Fibroblast of skin of right biceps (primary cell): Measurements from ENCODE around the gene MAN1C1.

Experiments
- DNase-seq: peaks from one replicate; pipeline ENCODE4 v3.0.0-alpha.2; 2013

The MAN1C1 gene

DNA sequence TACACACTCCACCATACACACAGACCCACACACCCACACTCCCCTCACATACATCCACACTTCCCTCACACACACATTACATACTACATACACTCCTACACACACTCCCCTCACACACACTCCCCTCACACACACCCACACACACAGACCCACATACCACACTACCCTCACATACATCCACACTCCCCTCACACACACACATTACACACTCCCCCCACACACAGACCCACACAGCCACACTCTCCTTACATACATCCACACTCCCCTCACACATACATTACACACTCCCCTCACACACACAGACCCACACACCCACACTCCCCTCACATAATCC lies 150.8 kb downstream of the MAN1C1 start:
- no peak for DNase-seq

DNA sequence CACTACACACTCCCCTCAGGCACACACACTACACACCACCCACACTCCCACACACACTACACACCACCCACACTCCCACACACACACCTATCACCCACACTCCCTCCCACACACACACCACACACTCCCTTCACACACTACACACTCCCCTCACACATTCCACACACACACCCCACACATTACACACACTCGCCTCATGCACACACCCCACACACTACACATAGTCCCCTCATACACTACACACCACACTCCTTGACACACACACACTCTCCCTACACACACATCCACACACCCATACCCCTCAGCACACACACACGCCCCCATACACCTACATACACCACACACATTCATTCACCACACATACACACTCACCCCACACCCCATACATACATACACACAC lies 152.4 kb downstream of the MAN1C1 start:
- DNase-seq, result no peak

DNA sequence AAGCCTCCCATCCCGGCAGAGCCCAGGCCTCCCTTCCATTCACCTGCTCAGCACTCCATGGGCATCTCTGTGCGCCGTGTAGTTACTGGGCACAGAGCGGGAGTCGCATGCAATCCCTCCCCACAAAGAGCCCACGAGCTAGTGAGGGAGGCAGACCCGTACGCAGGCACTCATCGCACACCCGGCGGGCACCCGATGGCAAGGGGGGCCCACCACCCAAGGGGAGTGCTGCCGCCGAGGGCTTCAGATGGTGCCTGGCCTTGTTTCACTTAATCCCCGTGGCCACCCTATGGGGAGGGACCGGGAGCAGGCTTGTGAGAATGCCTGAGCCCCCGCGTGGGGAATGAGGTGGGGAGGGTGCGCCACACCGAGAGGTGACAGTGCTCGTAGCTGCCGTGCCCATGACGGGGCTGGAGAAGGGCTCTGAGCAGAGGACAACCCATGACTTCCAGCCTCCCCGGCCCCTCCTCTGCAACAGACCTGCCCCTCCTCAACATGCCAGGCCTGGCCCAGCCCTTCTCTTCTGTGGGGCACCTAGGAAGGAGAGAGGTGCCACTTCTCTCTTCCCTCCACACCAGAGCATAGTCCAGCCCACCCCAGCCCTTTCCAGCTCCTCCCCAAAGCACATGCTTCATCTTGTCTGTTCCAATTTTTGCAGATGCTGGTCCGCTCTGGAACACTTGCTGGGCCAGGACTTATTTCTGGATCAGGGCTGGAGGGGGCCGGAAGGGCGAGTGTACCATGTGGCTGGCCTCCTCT lies 153.2 kb downstream of the MAN1C1 start:
- no peak for DNase-seq

DNA sequence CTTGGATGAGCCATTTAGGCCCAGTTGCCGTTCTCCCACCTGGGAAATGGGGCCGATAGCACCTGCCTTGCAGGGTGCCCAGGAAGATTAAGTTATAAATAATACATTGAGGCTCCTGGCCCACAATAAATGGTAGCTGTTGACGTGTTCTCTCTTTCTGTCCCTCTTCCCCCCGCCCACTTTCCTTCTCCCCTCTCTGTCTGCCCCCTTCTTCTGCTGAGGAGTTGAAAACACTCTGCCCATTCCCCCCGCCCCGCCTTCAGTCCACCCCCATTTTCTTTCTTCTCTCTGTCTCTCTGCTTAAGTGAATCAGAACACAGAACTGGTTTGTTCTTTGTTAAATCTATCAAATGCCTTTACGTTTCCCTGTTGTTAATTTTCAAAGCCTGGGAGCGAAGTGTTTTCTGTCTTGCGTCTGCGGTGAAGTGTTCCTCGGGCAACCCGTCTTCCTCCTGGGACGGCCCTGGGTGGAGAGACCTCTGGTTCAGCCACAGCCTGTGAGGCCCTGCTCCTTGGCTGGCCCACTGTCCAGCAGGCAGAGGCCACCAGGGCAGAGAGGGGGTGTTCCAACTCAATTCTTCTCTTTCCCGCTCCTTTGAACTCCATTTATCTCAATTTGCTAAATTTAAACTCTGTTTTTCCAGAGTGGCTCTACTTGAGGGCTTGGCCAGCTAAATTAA lies 154.1 kb downstream of the MAN1C1 start:
- DNase-seq, result no peak

DNA sequence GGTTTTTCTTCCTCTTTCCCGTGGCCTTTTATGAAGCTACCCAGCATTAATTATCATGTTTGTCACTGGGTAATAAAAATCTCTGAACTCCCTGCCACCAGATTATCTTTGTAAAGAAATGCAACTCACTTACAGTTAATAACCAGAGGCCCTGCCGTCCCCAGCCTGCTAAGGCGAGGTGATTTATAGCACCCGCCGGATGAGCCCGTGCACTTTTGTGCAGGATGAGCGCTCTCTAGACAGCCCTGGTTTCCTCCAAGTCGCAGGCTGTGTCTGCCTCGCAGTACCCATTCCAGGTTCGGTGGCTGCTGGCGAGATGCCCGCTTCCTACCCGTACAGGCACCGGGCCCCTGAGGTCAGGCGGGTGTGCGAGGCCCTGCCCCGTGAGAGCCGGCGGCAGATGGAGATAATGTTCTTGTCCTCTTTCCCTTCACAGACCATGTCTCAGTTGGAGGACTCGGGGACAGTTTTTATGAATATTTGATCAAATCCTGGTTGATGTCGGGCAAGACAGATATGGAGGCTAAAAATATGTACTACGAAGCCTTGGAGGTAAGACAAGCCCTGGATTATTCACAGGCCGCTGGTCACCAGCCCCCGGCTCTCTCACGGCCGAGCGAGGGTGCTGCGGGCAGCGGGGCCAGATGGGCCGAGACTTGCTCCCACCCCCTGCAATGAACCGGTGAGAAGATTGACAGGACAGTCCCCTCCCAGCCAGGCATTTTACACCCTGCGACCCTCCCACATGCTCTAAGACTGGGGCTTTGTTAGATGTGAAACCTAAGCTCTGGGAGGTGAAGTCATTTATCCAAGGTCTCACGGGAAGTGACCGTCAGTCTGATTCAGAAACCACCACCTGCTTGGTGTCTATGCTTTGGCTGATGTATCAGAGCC lies 154.9 kb downstream of the MAN1C1 start:
- DNase-seq, result peak; percentile 13

DNA sequence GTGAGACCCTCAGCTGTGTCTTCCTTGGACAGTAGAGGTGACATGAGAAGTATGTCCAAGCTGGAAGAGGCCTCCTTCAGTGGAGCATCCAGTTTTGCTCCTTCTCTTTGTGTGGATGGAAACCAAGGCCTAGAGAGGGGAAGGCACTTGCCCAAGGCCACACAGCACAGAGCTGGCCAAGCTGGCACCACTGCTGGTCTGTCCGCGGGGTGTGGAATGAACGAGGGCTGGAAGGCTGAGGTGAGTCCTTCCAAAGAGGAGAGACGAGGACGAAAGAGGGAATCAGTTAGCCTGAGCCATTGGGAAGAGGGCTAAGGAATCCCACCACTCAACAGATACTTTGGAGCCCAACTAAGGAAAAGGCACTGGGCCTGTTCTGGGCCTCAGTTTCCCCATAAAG lies 155.6 kb downstream of the MAN1C1 start:
- DNase-seq, result no peak

DNA sequence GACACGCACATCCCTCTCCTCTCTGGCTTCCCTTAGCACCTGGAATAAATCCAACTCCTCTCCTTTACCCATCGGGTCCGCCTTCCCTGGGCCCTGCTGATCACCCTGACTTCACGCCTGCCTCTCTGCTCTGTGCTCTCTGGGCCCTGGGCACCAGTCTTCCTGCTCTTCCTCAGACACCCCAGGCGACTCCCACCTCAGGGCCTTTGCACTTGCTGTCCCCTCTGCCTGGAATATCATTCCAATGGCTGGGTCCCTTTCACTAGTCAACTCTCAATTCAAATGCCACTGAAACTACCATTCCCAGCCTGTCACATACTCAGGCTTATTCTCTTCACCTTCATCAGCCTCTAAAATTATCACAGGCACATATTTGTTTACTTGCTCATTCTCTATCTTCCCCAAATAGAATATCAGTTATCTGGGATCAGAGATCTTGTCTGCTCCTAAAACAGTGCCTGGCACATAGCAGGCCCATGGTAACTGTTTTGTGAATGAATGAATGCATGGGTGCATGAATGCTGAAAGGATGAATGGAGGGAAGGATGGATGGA lies 156.2 kb downstream of the MAN1C1 start:
- no peak for DNase-seq

DNA sequence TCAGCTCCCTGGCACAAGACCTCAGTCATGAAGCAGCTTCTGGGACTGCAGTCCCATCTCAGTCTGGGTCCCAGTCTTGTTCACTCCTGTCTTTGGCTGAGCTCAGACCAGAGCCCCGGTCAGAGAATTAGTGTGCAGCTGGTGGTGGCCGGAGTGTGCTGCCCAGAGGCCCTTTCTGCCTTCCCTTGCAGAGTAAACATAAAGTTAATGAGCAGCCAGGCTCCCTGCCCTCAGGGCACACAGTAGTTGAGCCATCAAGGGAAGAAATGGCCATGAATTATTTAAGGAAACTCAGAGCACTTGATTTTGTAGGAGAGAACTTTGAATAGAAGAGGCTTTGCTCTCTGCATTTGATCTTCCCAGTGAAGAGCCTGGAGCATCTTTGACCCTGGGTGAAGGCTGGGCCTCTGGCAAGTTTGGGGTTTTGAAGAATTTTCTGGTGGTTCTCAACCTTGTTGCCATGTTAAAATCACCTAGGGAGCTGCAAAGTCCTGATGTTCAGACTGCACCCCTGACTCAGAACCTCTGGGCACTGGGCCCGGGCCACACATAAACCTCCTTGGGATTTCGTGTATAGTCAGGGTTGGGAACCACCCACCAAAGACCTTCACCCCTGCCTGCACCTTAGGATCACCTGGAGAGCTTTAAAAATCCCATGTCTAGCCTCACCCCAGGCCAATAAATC lies 157.0 kb downstream of the MAN1C1 start:
- no peak for DNase-seq

DNA sequence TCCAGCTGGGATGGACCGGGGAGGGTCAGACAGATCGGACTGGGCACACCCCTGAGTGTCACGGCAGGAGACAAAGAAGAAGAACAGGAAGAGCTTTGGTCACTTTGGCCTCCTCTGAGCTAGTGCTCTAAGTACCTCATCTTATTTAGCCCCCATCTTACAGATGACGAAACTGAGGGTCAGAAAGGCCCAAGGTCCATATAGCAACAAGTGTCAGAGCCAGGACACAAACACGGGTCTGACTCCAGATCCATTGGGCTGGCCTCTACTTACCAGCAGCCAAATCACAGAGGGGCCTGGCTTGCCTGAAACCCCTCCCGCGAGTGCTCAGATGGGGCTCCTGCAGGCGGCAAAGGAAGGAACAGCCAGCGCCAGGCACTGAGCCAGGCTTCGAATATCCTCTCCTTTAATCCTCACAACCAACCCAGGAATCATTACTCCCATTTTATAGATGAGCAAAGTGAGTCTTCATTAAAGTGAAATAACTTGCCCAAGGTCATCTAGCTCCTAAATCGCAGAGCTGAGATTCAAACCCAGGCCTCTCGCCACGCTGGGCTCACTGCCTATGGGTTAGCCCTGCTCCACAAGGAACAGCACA lies 157.7 kb downstream of the MAN1C1 start:
- no peak for DNase-seq

DNA sequence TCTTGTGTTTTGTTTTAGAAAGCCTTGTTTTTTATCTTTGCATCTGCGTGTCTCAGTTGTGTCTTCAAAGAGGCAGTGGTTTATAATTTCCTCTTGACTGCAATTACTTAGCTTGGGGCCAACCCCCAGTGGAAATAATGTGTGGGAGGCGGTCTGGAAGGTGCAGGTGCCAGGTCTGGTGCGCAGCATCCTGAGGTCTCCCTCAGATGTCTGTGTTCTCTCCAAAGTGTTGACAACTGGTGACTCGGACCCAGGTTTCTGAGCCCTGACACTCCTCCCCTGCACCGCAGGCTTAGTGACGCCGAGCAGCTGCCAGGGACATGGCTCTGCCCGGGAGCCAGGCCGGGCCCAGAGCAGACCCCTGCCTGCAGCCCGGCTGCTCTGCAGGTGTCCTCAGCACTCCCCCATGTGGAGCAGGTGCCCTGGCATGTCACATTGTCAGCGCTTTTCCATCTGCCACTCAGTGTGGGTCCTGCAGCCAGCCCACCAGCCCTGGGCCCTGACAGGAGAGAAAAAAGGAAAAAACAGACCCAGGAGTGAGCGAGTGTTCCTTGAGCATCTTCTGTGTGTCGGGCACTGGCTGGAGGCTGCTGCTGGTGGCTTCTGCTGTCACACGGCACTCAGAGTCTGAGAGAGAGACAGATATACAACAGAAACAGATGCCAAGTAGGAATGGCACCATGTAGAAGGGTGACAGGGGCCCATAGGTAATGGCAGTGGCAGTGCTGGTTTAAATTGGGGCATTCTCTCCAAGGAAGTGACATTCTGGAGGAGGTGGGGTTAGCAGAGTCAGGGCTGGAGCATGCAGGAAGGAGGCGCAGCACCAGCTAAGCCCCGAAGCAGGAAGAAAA lies 158.6 kb downstream of the MAN1C1 start:
- no peak for DNase-seq

DNA sequence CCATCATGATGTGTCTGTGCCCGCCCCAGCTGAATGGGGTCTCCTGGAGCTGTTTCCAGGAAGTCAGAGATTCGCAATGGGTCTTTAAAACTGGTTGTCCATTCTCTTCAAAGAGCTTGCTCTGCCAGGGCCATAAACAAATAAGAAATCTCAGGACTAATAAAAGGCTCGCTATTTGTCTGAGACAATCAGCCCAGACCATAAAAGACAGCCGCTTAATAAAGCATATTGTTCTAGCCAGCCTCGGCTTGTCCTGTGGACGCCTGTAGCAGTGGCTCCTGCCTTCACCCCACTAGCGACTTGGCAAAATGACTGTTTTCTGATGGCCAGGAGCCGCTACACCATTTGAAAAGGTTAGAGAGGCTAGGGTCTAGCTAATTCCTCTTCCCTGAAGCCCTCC lies 162.8 kb downstream of the MAN1C1 start:
- DNase-seq, result no peak

DNA sequence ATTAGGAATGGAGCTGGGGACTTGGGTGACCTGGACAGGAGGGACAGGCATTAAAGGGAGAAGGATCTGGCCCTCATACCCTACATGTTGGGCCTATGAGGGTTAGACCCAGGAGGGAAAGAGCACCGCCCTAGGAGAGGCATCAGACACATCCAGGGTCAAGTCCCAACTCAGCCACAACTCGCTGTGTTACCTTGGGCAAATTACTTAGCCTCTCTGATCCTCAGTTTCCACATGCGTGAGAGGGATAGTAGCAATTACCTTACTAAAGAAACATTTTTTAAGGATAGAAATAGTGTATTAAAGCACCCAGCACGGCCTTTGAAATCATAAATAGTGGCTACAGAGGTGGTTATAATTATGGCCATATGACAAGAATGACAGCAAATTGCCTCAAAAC lies 163.3 kb downstream of the MAN1C1 start:
- DNase-seq, result no peak

DNA sequence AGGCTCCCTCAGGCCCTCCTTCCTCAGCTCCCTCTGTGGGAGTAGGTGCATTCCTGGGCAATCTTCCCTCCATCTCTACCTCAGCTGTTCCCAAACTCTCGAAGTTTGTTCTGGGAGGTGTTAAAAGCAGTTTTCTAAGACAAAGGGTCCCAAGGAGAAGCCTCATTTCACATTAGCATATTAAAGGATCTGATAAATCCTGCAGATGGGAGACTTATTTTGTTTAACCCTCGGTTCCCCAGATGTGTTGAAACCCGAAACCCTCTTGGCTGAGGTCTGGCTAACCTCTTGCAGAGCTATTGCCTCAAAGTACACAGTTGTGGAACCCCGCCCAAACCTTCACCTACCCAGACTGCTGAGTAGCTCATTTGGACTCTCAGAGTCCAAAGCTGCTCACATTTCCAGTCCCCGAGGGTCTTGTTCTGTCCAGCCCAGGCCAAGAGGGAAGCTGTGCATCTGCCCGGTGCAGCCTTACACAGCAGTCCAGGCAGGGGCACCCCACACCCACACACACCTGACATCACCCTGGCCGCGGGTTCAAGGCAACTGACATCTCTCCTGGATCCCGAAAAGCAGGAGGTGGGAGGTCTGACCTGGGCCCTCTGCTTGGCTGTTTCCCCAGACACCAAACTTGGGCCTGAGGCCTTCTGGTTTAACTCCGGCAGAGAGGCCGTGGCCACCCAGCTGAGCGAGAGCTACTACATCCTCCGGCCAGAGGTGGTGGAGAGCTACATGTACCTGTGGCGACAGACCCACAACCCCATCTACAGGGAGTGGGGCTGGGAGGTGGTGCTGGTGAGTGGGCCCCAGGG lies 163.9 kb downstream of the MAN1C1 start:
- DNase-seq, result no peak

DNA sequence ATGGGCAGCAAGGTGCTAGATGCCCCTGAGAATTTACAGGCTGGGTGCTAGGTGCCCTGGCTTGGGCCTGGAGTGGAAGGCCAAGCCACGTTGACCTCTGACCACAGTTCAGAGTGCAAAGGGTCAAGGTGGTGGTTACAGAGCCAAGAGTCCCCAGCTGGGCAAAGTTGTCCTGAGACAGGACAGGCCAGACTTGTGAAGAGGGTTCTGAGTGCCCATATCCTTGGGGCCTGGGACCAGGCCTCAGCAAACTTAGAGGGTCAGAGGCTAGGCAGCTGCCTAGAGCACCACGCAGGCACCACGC lies 164.5 kb downstream of the MAN1C1 start:
- DNase-seq, result no peak

DNA sequence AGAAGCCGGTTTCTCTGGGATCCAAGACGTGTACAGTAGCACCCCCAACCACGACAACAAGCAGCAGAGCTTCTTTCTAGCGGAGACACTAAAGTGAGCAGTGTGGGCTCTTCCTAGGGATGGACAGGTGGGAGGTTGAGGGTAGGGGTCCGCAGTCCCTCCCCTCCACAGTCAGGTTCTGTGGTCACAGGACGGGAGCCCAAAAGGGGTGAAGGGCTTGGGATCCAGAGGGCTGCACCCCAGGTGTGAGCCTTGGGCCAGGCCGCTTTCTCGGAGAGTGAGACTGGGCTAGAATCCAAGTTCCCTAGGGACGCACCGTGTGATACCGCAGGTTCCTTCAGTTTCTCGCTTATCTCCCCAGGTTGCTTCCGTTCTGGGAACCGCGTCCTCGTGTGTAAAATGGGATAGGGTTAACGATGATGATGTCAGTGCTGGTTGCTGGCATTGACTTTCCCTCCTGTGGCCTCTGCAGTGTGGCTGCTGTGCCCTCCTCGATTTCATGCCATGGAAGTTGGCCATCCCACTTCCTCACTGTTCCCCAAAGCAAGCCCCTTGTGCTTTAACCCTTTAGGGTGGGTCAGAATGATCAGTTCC lies 166.1 kb downstream of the MAN1C1 start:
- DNase-seq, result no peak

DNA sequence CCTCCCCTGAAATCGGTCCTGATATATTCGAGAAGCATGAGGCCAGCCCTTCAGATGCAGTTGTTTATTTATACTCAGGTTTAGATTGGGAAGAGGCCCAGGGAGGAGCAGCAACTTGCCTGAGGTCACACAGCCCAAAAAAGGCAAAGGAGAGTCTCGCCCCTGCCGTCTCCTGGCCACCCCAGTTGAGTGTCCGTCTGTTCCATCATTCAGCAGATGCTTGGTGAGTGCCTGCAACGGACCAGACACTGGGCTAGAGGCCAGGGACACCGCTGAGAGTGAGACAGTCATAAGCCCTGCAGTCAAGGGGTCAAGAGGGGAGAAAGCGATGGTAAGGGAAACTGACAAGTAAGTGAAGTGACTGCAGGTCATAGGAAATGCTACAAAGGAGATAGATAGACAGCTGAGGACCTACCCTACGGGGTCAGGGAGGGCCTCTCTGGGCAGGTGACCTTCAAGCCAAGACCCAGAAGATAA lies 168.0 kb downstream of the MAN1C1 start:
- no peak for DNase-seq

DNA sequence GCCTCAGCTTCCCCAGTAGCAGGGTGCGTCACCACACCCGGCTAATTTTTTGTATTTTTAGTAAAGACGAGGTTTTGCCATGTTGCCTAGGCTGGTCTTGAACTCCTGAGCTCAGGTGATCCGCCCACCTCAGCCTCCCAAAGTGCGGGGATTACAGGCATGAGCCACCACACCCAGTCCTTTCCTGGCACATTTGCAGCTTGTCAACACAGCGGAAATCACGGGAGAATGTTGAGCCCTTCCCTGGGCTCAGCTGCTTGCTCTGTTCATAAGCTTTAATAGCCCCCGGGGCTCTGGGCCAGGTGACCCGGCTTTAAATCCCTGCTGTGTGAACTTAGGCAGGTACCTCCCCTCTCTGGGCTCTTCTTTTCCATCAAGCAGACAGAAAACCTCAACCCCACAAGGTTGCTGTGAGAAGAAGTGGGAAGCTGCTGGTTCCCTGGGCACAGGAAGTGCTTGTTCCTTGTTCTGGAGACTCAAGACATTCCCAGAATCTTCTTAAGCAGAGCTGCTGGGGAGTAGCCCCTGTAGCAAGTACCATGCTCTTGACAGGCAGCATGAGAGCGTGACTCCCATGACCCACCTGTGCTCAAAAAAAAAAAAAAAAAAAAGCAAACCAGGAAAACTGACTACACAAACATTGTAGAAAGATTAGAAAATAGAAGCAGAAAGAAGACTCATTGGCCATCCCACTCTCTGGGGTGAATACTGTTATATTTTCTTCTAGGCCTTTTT lies 168.9 kb downstream of the MAN1C1 start:
- no peak for DNase-seq

DNA sequence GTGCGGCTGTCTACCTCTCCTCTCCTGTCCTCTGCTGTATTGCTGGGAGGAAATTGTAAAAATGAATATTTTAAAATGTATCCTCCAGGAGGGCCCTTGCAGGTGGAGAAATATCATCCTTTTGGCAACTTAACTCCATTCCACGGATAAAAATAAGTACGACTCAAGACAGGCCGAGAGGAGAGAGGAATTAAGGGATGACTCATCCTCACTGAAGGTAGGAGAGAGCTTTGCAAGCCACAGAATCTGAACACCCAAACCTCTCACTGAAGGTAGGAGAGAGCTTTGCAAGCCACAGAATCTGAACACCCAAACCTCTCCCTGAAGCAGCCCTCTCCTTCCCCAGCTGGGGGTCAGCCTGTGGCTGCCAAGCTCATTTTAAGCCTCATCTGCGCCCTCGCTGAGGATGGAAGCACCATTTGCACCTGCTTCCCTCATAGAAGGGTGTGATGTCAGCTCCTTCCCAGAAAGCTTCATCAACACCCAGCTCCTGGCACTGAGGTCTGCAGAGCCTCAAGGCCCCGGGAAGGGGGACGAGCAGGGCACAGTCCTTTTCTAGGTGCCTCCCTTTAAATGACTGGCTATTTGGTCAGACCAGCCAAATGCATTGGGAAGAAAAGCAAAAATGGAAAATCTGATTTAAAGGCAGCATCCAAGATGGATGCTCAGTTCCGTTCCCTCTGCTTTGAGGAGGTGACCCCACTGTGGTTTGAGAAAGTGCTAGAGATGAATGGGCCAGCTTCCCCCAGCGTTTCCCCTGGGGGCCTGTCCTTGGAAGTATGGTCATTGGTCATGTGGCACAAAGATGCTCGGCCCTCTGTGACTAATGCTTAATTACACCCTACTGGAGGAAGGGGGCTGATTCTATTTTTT lies 170.5 kb downstream of the MAN1C1 start:
- peak; percentile 41 for DNase-seq
